Activated naive CD4-positive, alpha-beta T cell treated with anti-CD3 and anti-CD28 coated beads, Interleukin-2, amount 50 U/mL, for 72 hours (primary cell): ENCODE measurements around the gene SUB1. TPM values are rescaled to one million over a fixed set of nuclear protein-coding genes. Genes with fewer than 3 reads are reported as not detected.
"Not testable (repeated sequence)": the region's sequence is repeated elsewhere in the genome, so short reads cannot be mapped to it uniquely, and the experiment has no call there.

Experiments
- ATAC-seq, 2 donors: fragments of 150-1000 bp; cut with Tn5 transposase; 2 replicates each; pipeline ENCODE4 v1.10.0; 2021; ENCODE audit warnings: mild to moderate bottlenecking in 2 of 2, moderate library complexity in 2 of 2
- DNase-seq, 2 donors: peaks; one replicate each; pipeline ENCODE4 v3.0.0; 2021 to 2022; ENCODE audit warnings: low spot score in 2 of 2
- H3K27ac Mint-ChIP-seq, 2 donors: one replicate each; pipeline ENCODE4 v1.8.0; 2022; ENCODE audit warnings: mild to moderate bottlenecking in 2 of 2, mixed read lengths in 2 of 2
- H3K36me3 Mint-ChIP-seq, 2 donors: one replicate each; pipeline ENCODE4 v1.8.0; 2022; ENCODE audit warnings: mixed read lengths in 2 of 2
- H3K9me3 Mint-ChIP-seq, 2 donors: one replicate each; pipeline ENCODE4 v1.8.0; 2022; ENCODE audit warnings: mixed read lengths in 2 of 2
- total RNA-seq, 2 donors: library from RNA; stranded (reverse); gene quantifications; one replicate each; pipeline ENCODE4 v1.2.3, GENCODE V29; 2022

Gene SUB1
- total RNA-seq, result 100 to 1,000 TPM; 231 to 304 TPM

GRCh38 chr5:32585446-32586275, at the start of gene SUB1:
Gene SUB1 (plus strand): TSS chr5:32585557. CDS start chr5:32588513, 2,956 bp downstream.
- H3K36me3 Mint-ChIP-seq, result peaks cover 7 to 11% of the 10 kb centered on the region in 2 donors
- ATAC-seq, result peak; percentile 88 to 90
- no peaks in the 10 kb centered on the region for H3K9me3 Mint-ChIP-seq
- peak; percentile 91 to 93 for DNase-seq
- peak within 1 kb of the TSS; percentile 95 to 98 for H3K27ac Mint-ChIP-seq

- Mint-ChIP-seq H3K9me3 (peaks cover 0 to 5% of the 10 kb centered on the region in 2 donors), H3K27ac (no peak overlapping the region), H3K36me3 (peaks cover 0 to 31% of the 10 kb centered on the region in 2 donors)
- DNase-seq (no peak), ATAC-seq (no peak)
Observed at GRCh38 chr5:32536246-32536645, 49.1 kb upstream of the SUB1 start.

- peaks cover 3 to 41% of the 10 kb centered on the region in 2 donors for H3K36me3 Mint-ChIP-seq
Observed at GRCh38 chr5:32537437-32538029, 47.8 kb upstream of the SUB1 start.

GRCh38 chr5:32538031-32538547, 47.3 kb upstream of the SUB1 start:
- ATAC-seq, result peak; percentile 75 to 77
- Mint-ChIP-seq H3K36me3 (peaks cover 8 to 41% of the 10 kb centered on the region in 2 donors), H3K9me3 (peaks cover 5 to 9% of the 10 kb centered on the region in 2 donors), H3K27ac (peak overlapping the region; percentile 85 to 86)
- peak in 1 of 2 donors; percentile 40 for DNase-seq

More at GRCh38 chr5:32537437-32538029, 47.8 kb upstream of the SUB1 start:
- ATAC-seq (peak; percentile 81 to 87), DNase-seq (peak in 1 of 2 donors; percentile 9)
- not testable (repeated sequence) for H3K9me3 Mint-ChIP-seq
- peak overlapping the region; percentile 85 to 86 for H3K27ac Mint-ChIP-seq

GRCh38 chr5:32539981-32540845, 45.1 kb upstream of the SUB1 start:
- DNase-seq (no peak), ATAC-seq (no peak)
- Mint-ChIP-seq H3K9me3 (peaks cover 5 to 9% of the 10 kb centered on the region in 2 donors), H3K27ac (no peak overlapping the region), H3K36me3 (peaks cover 8 to 41% of the 10 kb centered on the region in 2 donors)

- no peak for DNase-seq
- ATAC-seq, result no peak
- H3K36me3 Mint-ChIP-seq, result peaks cover 8 to 43% of the 10 kb centered on the region in 2 donors
- H3K27ac Mint-ChIP-seq, result peak overlapping the region in 1 of 2 donors; percentile 7
- H3K9me3 Mint-ChIP-seq, result peaks cover 5 to 9% of the 10 kb centered on the region in 2 donors
Observed at GRCh38 chr5:32541241-32541640, 44.1 kb upstream of the SUB1 start.

- Mint-ChIP-seq H3K36me3 (peaks cover 8 to 46% of the 10 kb centered on the region in 2 donors), H3K27ac (peak overlapping the region; percentile 58 to 70), H3K9me3 (peaks cover 5 to 9% of the 10 kb centered on the region in 2 donors)
- peak; percentile 86 to 90 for ATAC-seq
- peak in 1 of 2 donors; percentile 33 for DNase-seq
Observed at GRCh38 chr5:32542216-32543059, 42.9 kb upstream of the SUB1 start.

- Mint-ChIP-seq H3K9me3 (peaks cover 5 to 9% of the 10 kb centered on the region in 2 donors), H3K27ac (peak overlapping the region in 1 of 2 donors; percentile 70), H3K36me3 (peaks cover 8 to 44% of the 10 kb centered on the region in 2 donors)
- DNase-seq, result no peak
- no peak for ATAC-seq
Observed at GRCh38 chr5:32543291-32543690, 42.1 kb upstream of the SUB1 start.

GRCh38 chr5:32545102-32545800, 40.1 kb upstream of the SUB1 start:
- Mint-ChIP-seq H3K36me3 (peaks cover 8 to 33% of the 10 kb centered on the region in 2 donors), H3K27ac (no peak overlapping the region), H3K9me3 (peaks cover 3 to 9% of the 10 kb centered on the region in 2 donors)
- DNase-seq (no peak), ATAC-seq (no peak)

- no peak for ATAC-seq
- peak overlapping the region in 1 of 2 donors; percentile 55 for H3K27ac Mint-ChIP-seq
- peaks cover 13 to 22% of the 10 kb centered on the region in 2 donors for H3K36me3 Mint-ChIP-seq
- DNase-seq, result no peak
- H3K9me3 Mint-ChIP-seq, result no peaks in the 10 kb centered on the region
Observed at GRCh38 chr5:32551194-32551593, 34.2 kb upstream of the SUB1 start.

- no peak for DNase-seq
- ATAC-seq, result no peak
- H3K27ac Mint-ChIP-seq, result no peak overlapping the region
- H3K9me3 Mint-ChIP-seq, result no peaks in the 10 kb centered on the region
- peaks cover 13 to 19% of the 10 kb centered on the region in 2 donors for H3K36me3 Mint-ChIP-seq
Observed at GRCh38 chr5:32551865-32552264, 33.5 kb upstream of the SUB1 start.

- H3K9me3 Mint-ChIP-seq, ATAC-seq, DNase-seq, H3K27ac Mint-ChIP-seq: not testable (repeated sequence)
- H3K36me3 Mint-ChIP-seq, result peaks cover 13 to 19% of the 10 kb centered on the region in 2 donors
Observed at GRCh38 chr5:32552491-32552890, 32.9 kb upstream of the SUB1 start.

- ATAC-seq (no peak), DNase-seq (no peak)
- no peaks in the 10 kb centered on the region for H3K9me3 Mint-ChIP-seq
- no peak overlapping the region for H3K27ac Mint-ChIP-seq
- peaks cover 13 to 19% of the 10 kb centered on the region in 2 donors for H3K36me3 Mint-ChIP-seq
Observed at GRCh38 chr5:32552936-32553335, 32.4 kb upstream of the SUB1 start.

GRCh38 chr5:32554181-32554780, 31.1 kb upstream of the SUB1 start:
- peaks cover 13 to 19% of the 10 kb centered on the region in 2 donors for H3K36me3 Mint-ChIP-seq
- not testable (repeated sequence) for DNase-seq, ATAC-seq, H3K9me3 Mint-ChIP-seq
- H3K27ac Mint-ChIP-seq, result peak overlapping the region in 1 of 2 donors; percentile 47
